ENCODE results near the gene MED15. TPM values are rescaled to one million over a fixed set of nuclear protein-coding genes. Genes with fewer than 3 reads are reported as not detected.

MED15 gene
- total RNA-seq, 3 donors from 2014 or later (not counting 1 experiment from before 2014, with no cell fraction given): 269 to 291 (median 270) TPM

DNA sequence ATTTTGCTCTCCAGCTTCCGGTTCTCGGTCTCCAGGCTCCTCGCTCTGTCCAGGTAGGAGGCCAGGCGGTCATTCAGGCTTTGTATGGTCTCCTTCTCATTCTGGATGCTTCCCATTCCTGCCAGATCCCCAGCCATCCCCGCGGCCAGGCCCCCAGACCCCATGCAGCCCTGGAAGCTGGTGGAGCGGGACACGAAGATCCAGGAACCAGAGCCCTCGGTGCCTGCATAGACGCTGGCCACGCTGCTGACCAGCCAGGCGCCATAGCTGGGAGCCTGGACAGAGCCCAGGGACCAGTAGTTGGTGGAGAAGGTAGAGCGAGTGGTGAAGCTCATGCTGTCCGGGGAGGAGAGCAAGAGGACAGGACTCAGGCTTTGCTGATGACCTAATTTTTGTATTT is 23.6 kb upstream of the MED15 start:
- DNase-seq (no peak), ATAC-seq (no peak)
- no peak overlapping the region for H3K4me3 ChIP-seq (ENCODE audit: low read length)
- WGBS (ENCODE audit: insufficient coverage): 99% methylated on average over 14 of the region's 14 CpGs
- H3K27ac ChIP-seq (ENCODE audit: low read length): no peak overlapping the region
- Mint-ChIP-seq H3K4me1 (peaks cover 15 to 20% of the 10 kb centered on the region in 2 donors), H3K27ac (no peak overlapping the region), H3K36me3 (no peaks in the 10 kb centered on the region), H3K4me3 (no peak overlapping the region), H3K27me3 (ENCODE audit: low read depth in 2 of 2) (no peaks in the 10 kb centered on the region), H3K9me3 (no peaks in the 10 kb centered on the region)
- H3K27me3 ChIP-seq (ENCODE audit: control insufficient read depth, insufficient read depth, low read length): no peaks in the 10 kb centered on the region
- no peak for TF ChIP-seq CTCF (IDR thresholded peaks at IDR 0.05)
- intact Hi-C loops (cut with micrococcal nuclease): no loop called here
- no peaks in the 10 kb centered on the region for H3K4me1 ChIP-seq (ENCODE audit: control insufficient read depth, insufficient read depth, low read length)
- no peaks in the 10 kb centered on the region for H3K9me3 ChIP-seq (ENCODE audit: control insufficient read depth, insufficient read depth, low read length)
- H3K36me3 ChIP-seq (ENCODE audit: control insufficient read depth, insufficient read depth, low read length): peaks cover 6% of the 10 kb centered on the region

DNA sequence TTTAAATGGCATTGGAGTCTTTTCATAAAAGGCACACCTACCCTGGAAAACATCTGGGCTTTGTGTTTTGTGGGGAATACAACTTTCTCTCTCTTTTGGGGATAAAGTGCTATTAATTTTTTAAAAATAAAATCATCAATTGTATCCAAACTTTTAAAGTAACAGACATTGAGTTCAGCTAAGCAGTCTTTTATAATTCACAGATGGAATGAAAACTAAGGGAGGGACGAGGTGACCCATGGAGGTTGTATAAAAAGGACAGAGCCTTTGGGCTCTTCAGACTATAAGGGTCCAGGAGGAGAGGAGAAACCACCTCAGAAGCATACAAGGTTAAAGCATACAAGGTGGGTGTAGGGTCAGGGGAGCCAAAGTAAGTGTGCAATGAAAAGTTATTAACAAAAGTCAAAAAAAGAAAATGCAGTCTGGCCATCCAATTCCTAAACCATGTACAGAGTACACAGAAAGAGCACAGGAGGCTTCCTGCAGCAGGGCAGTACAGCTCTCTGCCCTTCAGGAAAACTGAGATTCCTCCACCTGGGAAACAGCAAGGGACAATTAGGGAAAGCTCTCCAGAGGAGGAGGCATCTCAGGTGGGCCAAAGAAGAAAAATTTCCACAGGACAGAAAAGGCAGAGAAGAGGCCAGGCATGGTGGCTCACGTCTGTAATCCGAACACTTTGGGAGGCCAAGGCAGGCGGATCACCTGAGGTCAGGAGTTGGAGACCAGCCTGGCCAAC is 22.3 kb upstream of the MED15 start:
- no peak overlapping the region for H3K4me3 ChIP-seq (ENCODE audit: low read length)
- TF ChIP-seq CTCF (IDR thresholded peaks at IDR 0.05): no peak
- Mint-ChIP-seq H3K27ac (no peak overlapping the region), H3K27me3 (ENCODE audit: low read depth in 2 of 2) (no peaks in the 10 kb centered on the region), H3K4me1 (peaks cover 22 to 25% of the 10 kb centered on the region in 2 donors), H3K4me3 (no peak overlapping the region), H3K9me3 (no peaks in the 10 kb centered on the region), H3K36me3 (no peaks in the 10 kb centered on the region)
- no peak for ATAC-seq
- no peaks in the 10 kb centered on the region for H3K27me3 ChIP-seq (ENCODE audit: control insufficient read depth, insufficient read depth, low read length)
- H3K9me3 ChIP-seq (ENCODE audit: control insufficient read depth, insufficient read depth, low read length): no peaks in the 10 kb centered on the region
- no peaks in the 10 kb centered on the region for H3K4me1 ChIP-seq (ENCODE audit: control insufficient read depth, insufficient read depth, low read length)
- H3K36me3 ChIP-seq (ENCODE audit: control insufficient read depth, insufficient read depth, low read length): peaks cover 6% of the 10 kb centered on the region
- intact Hi-C loops (cut with micrococcal nuclease): no loop called here
- WGBS (ENCODE audit: insufficient coverage): 98% methylated on average over 4 of the region's 4 CpGs
- no peak overlapping the region for H3K27ac ChIP-seq (ENCODE audit: low read length)
- DNase-seq: no peak

GRCh38 chr22:20486229-20486628 is 21.2 kb upstream of the MED15 start:
- no peak for ATAC-seq
- Histone ChIP-seq H3K27me3 (ENCODE audit: control insufficient read depth, insufficient read depth, low read length) (no peaks in the 10 kb centered on the region), H3K9me3 (ENCODE audit: control insufficient read depth, insufficient read depth, low read length) (no peaks in the 10 kb centered on the region), H3K27ac (ENCODE audit: low read length) (no peak overlapping the region), H3K4me1 (ENCODE audit: control insufficient read depth, insufficient read depth, low read length) (no peaks in the 10 kb centered on the region), H3K4me3 (ENCODE audit: low read length) (no peak overlapping the region), H3K36me3 (ENCODE audit: control insufficient read depth, insufficient read depth, low read length) (peaks cover 6% of the 10 kb centered on the region)
- no peaks in the 10 kb centered on the region for H3K36me3 Mint-ChIP-seq
- no peak for DNase-seq
- H3K4me3 Mint-ChIP-seq: no peak overlapping the region
- TF ChIP-seq CTCF (IDR thresholded peaks at IDR 0.05): no peak
- H3K27me3 Mint-ChIP-seq (ENCODE audit: low read depth in 2 of 2): no peaks in the 10 kb centered on the region
- WGBS (ENCODE audit: insufficient coverage): 100% methylated on average over 2 of the region's 2 CpGs
- intact Hi-C loops (cut with micrococcal nuclease): no loop called here
- H3K9me3 Mint-ChIP-seq: no peaks in the 10 kb centered on the region
- H3K27ac Mint-ChIP-seq: no peak overlapping the region
- peaks cover 22 to 27% of the 10 kb centered on the region in 2 donors for H3K4me1 Mint-ChIP-seq

DNA sequence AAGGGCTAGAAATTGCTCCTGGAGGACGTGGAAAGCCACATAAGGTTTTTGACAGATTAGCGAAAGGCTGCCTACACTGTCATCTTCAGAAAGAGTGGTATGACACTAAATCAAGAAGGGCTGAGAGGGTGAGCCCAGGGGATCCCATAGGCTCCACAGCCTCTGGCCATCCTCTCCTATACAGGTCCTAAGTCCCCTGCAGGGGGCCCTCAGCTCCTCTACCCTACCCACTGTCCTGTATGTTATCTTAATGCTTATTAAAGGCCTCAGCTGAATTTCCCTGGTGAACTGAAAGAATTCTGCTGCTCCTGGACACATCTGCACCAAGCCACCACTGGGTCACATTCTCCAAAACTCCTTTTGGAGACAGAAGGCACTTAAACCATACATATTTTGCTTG is 19.7 kb upstream of the MED15 start:
- Histone ChIP-seq H3K4me3 (ENCODE audit: low read length) (no peak overlapping the region), H3K27me3 (ENCODE audit: control insufficient read depth, insufficient read depth, low read length) (no peaks in the 10 kb centered on the region), H3K27ac (ENCODE audit: low read length) (no peak overlapping the region), H3K9me3 (ENCODE audit: control insufficient read depth, insufficient read depth, low read length) (no peaks in the 10 kb centered on the region), H3K4me1 (ENCODE audit: control insufficient read depth, insufficient read depth, low read length) (no peaks in the 10 kb centered on the region), H3K36me3 (ENCODE audit: control insufficient read depth, insufficient read depth, low read length) (peaks cover 5% of the 10 kb centered on the region)
- Mint-ChIP-seq H3K9me3 (no peaks in the 10 kb centered on the region), H3K36me3 (no peaks in the 10 kb centered on the region), H3K4me3 (no peak overlapping the region), H3K27ac (peak overlapping the region; percentile 58 to 59), H3K27me3 (ENCODE audit: low read depth in 2 of 2) (no peaks in the 10 kb centered on the region), H3K4me1 (peaks cover 29 to 38% of the 10 kb centered on the region in 2 donors)
- 96% methylated on average over 2 of the region's 2 CpGs for WGBS (ENCODE audit: insufficient coverage)
- intact Hi-C loops (cut with micrococcal nuclease): no loop called here
- TF ChIP-seq CTCF (IDR thresholded peaks at IDR 0.05): no peak
- no peak for ATAC-seq
- no peak for DNase-seq
